Left renal pelvis (tissue), 4 donors: ENCODE measurements around the gene MRPL23. TPM values are rescaled to one million over a fixed set of nuclear protein-coding genes. Genes with fewer than 3 reads are reported as not detected.

Experiments used
- DNase-seq, 4 donors: peaks; one replicate each; pipeline ENCODE4 v3.0.0-alpha.2; 2013; ENCODE audit warnings: low read depth in 4 of 4, low spot score in 3 of 4
- polyA plus RNA-seq, 4 donors: library from polyadenylated mRNA; unstranded; fragments of 120-200 nt; gene quantifications; one replicate each; pipeline ENCODE4 v1.2.1, GENCODE V29; 2013; ENCODE audit not compliant: insufficient read length in 4 of 4

MRPL23 gene
- polyA plus RNA-seq, 4 donors, result 32.8 to 74.1 (median 50.0) TPM

GRCh38 chr11:1920909-1921573 is 26.1 kb upstream of the MRPL23 start:
- no peak for DNase-seq

GRCh38 chr11:1921574-1922141 is 25.5 kb upstream of the MRPL23 start:
- DNase-seq, result no peak

- no peak for DNase-seq
Measured at GRCh38 chr11:1922481-1923081, 24.6 kb upstream of the MRPL23 start.

- DNase-seq, result no peak
Measured at GRCh38 chr11:1923201-1923956, 23.8 kb upstream of the MRPL23 start.

GRCh38 chr11:1924181-1924580 is 23.0 kb upstream of the MRPL23 start:
- DNase-seq, result no peak

GRCh38 chr11:1924646-1925372 is 22.3 kb upstream of the MRPL23 start:
- no peak for DNase-seq

GRCh38 chr11:1925373-1926155 is 21.6 kb upstream of the MRPL23 start:
- no peak for DNase-seq

- no peak for DNase-seq
Measured at GRCh38 chr11:1926156-1927025, 20.7 kb upstream of the MRPL23 start.

- no peak for DNase-seq
Measured at GRCh38 chr11:1927026-1927847, 19.9 kb upstream of the MRPL23 start.

GRCh38 chr11:1927848-1928469 is 19.2 kb upstream of the MRPL23 start:
- DNase-seq, result no peak

GRCh38 chr11:1928470-1928890 is 18.7 kb upstream of the MRPL23 start:
- no peak for DNase-seq

GRCh38 chr11:1928891-1929541 is 18.1 kb upstream of the MRPL23 start:
- DNase-seq, result no peak

GRCh38 chr11:1929621-1930461 is 17.3 kb upstream of the MRPL23 start:
- no peak for DNase-seq

- DNase-seq, result no peak
Measured at GRCh38 chr11:1930462-1930830, 16.7 kb upstream of the MRPL23 start.

GRCh38 chr11:1931341-1932104 is 15.6 kb upstream of the MRPL23 start:
- DNase-seq, result no peak

GRCh38 chr11:1932105-1932480 is 15.0 kb upstream of the MRPL23 start:
- DNase-seq, result no peak
